Suprapubic skin (tissue), 3 donors: ENCODE measurements around the gene KRTAP10-6.

Experiments used
- CTCF ChIP-seq, 2 donors: fragments of 200-600 bp in 1 of 2; fragments of 450-650 bp in 1 of 2; sonication (generic) in 1 of 2; IDR thresholded peaks; one replicate each; pipeline ENCODE4 v1.5.1; 2016 to 2019; ENCODE audit warnings: antibody characterized with exemption in 2 of 2, mild to moderate bottlenecking in 1 of 2, moderate library complexity in 1 of 2
- POLR2A ChIP-seq, 2 donors: fragments of 450-650 bp; IDR thresholded peaks; one replicate each; pipeline ENCODE4 v1.6.1; 2017; ENCODE audit warnings: antibody characterized with exemption in 2 of 2, mild to moderate bottlenecking in 2 of 2, moderate library complexity in 2 of 2

DNA sequence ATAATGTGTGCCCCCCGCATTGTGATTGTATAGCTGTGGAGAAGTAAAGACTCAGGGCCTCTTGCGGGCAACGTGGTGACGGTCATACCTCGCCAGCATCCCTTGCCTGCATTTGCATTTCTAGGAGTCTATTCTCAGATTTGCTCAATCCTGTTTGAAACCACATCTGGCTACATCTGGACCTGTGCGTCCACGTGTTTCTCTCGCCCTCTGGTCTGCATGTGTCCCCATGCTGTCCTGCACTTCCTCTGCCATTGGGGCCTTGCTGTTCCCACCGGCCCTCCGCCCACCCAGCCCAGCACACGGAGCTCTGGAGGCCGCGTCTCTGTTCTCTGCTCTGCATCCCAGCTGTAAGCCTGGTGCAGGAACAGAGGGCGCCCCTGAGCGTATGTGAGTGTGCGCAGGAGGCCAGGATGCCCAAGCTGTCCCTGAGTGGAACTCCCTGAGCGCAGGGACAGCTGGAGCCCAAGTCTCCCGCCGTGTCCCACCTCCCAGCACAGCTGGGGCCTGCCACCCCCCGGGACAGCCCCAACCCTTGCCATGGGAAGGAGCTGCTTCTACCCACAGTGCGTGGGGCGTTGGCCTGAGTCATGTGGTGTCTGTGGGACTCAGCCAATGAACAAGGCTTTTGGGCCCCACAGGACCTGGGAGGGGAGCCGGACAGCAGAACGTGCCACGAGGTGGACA lies 42.6 kb downstream of the KRTAP10-6 start:
- TF ChIP-seq CTCF (IDR thresholded peaks at IDR 0.05) = no peak
- no peak for TF ChIP-seq POLR2A (IDR thresholded peaks at IDR 0.05)
